H1 (cell line): ENCODE measurements around the gene NF1.

Experiments
- CEBPB ChIP-seq: IDR thresholded peaks from 2 replicates; pipeline ENCODE4 v1.6.1; 2012; ENCODE audit warnings: low read depth, low read length
- EZH2 ChIP-seq: fragments of 200-600 bp; sonication (generic); IDR thresholded peaks from 2 replicates; pipeline ENCODE4 v1.7.1; 2012; ENCODE audit warnings: low read depth, mild to moderate bottlenecking, moderate library complexity, low read length, inconsistent platforms; ENCODE audit not compliant: severe bottlenecking
- KDM5A ChIP-seq: fragments of 200-600 bp; IDR thresholded peaks from 2 replicates; pipeline ENCODE4 v1.7.1; 2012; ENCODE audit warnings: mild to moderate bottlenecking, low read length, inconsistent platforms, mixed read lengths
- POLR2AphosphoS5 ChIP-seq: IDR thresholded peaks from 2 replicates; pipeline ENCODE4 v1.6.1; 2011; ENCODE audit warnings: low read depth, low read length
- TF ChIP-seq, protein P1 (sequence below): IDR thresholded peaks from 2 replicates; pipeline ENCODE4 v1.6.1; 2012; ENCODE audit warnings: low read length, inconsistent platforms

DNA sequence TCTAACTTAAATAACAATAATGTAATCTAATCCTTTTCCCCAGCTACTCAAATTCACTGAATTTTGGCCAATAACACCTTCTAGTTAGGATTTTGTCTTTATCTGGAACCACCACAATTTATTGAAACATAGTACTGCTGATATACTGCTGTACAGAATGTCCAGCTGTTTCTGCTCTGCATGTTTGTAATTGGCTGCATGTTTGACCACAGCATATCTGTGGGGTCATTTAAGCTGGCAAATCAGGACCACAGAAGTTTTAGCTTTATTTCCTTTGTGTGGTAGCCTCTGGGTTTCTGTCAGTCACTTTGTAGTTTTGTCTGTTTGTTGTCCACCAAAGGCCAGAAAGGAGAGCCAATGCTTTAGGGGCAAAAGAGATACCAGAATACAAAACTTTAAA is 274.5 kb downstream of the NF1 start:
- no peak for TF ChIP-seq CEBPB
- TF ChIP-seq KDM5A, result no peak
- TF ChIP-seq EZH2, result no peak
- TF ChIP-seq, protein P1, sequence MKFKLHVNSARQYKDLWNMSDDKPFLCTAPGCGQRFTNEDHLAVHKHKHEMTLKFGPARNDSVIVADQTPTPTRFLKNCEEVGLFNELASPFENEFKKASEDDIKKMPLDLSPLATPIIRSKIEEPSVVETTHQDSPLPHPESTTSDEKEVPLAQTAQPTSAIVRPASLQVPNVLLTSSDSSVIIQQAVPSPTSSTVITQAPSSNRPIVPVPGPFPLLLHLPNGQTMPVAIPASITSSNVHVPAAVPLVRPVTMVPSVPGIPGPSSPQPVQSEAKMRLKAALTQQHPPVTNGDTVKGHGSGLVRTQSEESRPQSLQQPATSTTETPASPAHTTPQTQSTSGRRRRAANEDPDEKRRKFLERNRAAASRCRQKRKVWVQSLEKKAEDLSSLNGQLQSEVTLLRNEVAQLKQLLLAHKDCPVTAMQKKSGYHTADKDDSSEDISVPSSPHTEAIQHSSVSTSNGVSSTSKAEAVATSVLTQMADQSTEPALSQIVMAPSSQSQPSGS, result no peak
- TF ChIP-seq POLR2AphosphoS5, result no peak
